ENCODE data around the gene COL18A1.

- TF ChIP-seq, protein P1, sequence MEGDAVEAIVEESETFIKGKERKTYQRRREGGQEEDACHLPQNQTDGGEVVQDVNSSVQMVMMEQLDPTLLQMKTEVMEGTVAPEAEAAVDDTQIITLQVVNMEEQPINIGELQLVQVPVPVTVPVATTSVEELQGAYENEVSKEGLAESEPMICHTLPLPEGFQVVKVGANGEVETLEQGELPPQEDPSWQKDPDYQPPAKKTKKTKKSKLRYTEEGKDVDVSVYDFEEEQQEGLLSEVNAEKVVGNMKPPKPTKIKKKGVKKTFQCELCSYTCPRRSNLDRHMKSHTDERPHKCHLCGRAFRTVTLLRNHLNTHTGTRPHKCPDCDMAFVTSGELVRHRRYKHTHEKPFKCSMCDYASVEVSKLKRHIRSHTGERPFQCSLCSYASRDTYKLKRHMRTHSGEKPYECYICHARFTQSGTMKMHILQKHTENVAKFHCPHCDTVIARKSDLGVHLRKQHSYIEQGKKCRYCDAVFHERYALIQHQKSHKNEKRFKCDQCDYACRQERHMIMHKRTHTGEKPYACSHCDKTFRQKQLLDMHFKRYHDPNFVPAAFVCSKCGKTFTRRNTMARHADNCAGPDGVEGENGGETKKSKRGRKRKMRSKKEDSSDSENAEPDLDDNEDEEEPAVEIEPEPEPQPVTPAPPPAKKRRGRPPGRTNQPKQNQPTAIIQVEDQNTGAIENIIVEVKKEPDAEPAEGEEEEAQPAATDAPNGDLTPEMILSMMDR (IDR thresholded peaks at IDR 0.05; ENCODE audit: poor library complexity) = no peak
- no peak for TF ChIP-seq EZH2 (IDR thresholded peaks at IDR 0.05; ENCODE audit: borderline replicate concordance)
- no peak for TF ChIP-seq EZH2phosphoT487 (IDR thresholded peaks at IDR 0.05; ENCODE audit: low read depth, severe bottlenecking, unreplicated experiment)
Measured at GRCh38 chr21:45433911-45434644, 29.1 kb downstream of the COL18A1 start.

Data from hepatocyte (in vitro differentiated cells).